BE2C (cell line): ENCODE data around the gene LTBP1.

Experiments
- DNase-seq: peaks from one replicate; pipeline ENCODE4 v3.0.0-alpha.2; 2020
- H3K27me3 ChIP-seq: fragments of 250-450 bp; sonication (Bioruptor Pico); 2 replicates; pipeline ENCODE4 v1.5.1; 2020; ENCODE audit warnings: mild to moderate bottlenecking
- H3K36me3 ChIP-seq: fragments of 250-450 bp; sonication (Bioruptor Pico); 2 replicates; pipeline ENCODE4 v1.5.1; 2020; ENCODE audit warnings: mild to moderate bottlenecking
- H3K4me1 ChIP-seq: fragments of 250-450 bp; sonication (Bioruptor Pico); 2 replicates; pipeline ENCODE4 v1.5.1; 2020
- H3K4me3 ChIP-seq: 2 replicates; pipeline ENCODE4 v1.5.1; 2011; ENCODE audit warnings: low read depth, low read length
- H3K9me3 ChIP-seq: fragments of 250-450 bp; sonication (Bioruptor Pico); 2 replicates; pipeline ENCODE4 v1.5.1; 2020
- CTCF ChIP-seq: IDR thresholded peaks from 2 replicates; pipeline ENCODE4 v1.5.1; 2012; ENCODE audit warnings: mild to moderate bottlenecking, low read depth, low read length

LTBP1 gene

GRCh38 chr2:33108483-33109443 lies 162.0 kb downstream of the LTBP1 start:
- peaks cover 17% of the 10 kb centered on the region for H3K27me3 ChIP-seq
- H3K4me3 ChIP-seq = no peak overlapping the region
- no peaks in the 10 kb centered on the region for H3K4me1 ChIP-seq
- no peak for TF ChIP-seq CTCF
- no peaks in the 10 kb centered on the region for H3K36me3 ChIP-seq
- H3K9me3 ChIP-seq = no peaks in the 10 kb centered on the region
- DNase-seq = peak; percentile 38

- TF ChIP-seq CTCF = no peak
- H3K27me3 ChIP-seq = peaks cover 17% of the 10 kb centered on the region
- H3K4me1 ChIP-seq = no peaks in the 10 kb centered on the region
- no peaks in the 10 kb centered on the region for H3K36me3 ChIP-seq
- no peak for DNase-seq
- H3K4me3 ChIP-seq = no peak overlapping the region
- no peaks in the 10 kb centered on the region for H3K9me3 ChIP-seq
Measured at GRCh38 chr2:33110461-33110860, 163.7 kb downstream of the LTBP1 start.

GRCh38 chr2:33111002-33111446 lies 164.3 kb downstream of the LTBP1 start:
- TF ChIP-seq CTCF = no peak
- H3K4me3 ChIP-seq = no peak overlapping the region
- H3K9me3 ChIP-seq = no peaks in the 10 kb centered on the region
- no peaks in the 10 kb centered on the region for H3K4me1 ChIP-seq
- DNase-seq = no peak
- peaks cover 17% of the 10 kb centered on the region for H3K27me3 ChIP-seq
- H3K36me3 ChIP-seq = no peaks in the 10 kb centered on the region

- H3K4me3 ChIP-seq = no peak overlapping the region
- DNase-seq = no peak
- peaks cover 6% of the 10 kb centered on the region for H3K27me3 ChIP-seq
- H3K36me3 ChIP-seq = no peaks in the 10 kb centered on the region
- no peaks in the 10 kb centered on the region for H3K4me1 ChIP-seq
- H3K9me3 ChIP-seq = no peaks in the 10 kb centered on the region
- TF ChIP-seq CTCF = no peak
Measured at GRCh38 chr2:33115196-33115595, 168.4 kb downstream of the LTBP1 start.

GRCh38 chr2:33115728-33116127 lies 169.0 kb downstream of the LTBP1 start:
- TF ChIP-seq CTCF = no peak
- H3K4me3 ChIP-seq = no peak overlapping the region
- H3K36me3 ChIP-seq = no peaks in the 10 kb centered on the region
- H3K4me1 ChIP-seq = no peaks in the 10 kb centered on the region
- no peak for DNase-seq
- peaks cover 6% of the 10 kb centered on the region for H3K27me3 ChIP-seq
- H3K9me3 ChIP-seq = no peaks in the 10 kb centered on the region

GRCh38 chr2:33116799-33117198 lies 170.0 kb downstream of the LTBP1 start:
- H3K4me3 ChIP-seq = no peak overlapping the region
- H3K9me3 ChIP-seq = no peaks in the 10 kb centered on the region
- no peaks in the 10 kb centered on the region for H3K36me3 ChIP-seq
- no peak for DNase-seq
- peaks cover 2% of the 10 kb centered on the region for H3K27me3 ChIP-seq
- H3K4me1 ChIP-seq = no peaks in the 10 kb centered on the region
- no peak for TF ChIP-seq CTCF
